HEK293T (cell line): ENCODE data around the gene NACC2.

ENCODE experiments used
- BHLHE40 ChIP-seq: fragments of 450-650 bp; IDR thresholded peaks from 2 replicates; pipeline ENCODE4 v1.6.1; 2016; ENCODE audit warnings: mild to moderate bottlenecking, moderate library complexity, borderline replicate concordance
- CTBP1 ChIP-seq: fragments of 450-650 bp; IDR thresholded peaks from 2 replicates; pipeline ENCODE4 v1.6.1; 2016; ENCODE audit warnings: borderline replicate concordance
- ELF4 ChIP-seq: fragments of 450-650 bp; IDR thresholded peaks from 2 replicates; pipeline ENCODE4 v1.6.1; 2017; ENCODE audit warnings: antibody characterized with exemption
- FOXA1 ChIP-seq: fragments of 450-650 bp; IDR thresholded peaks from 2 replicates; pipeline ENCODE4 v1.6.1; 2016; ENCODE audit warnings: mild to moderate bottlenecking
- FOXK2 ChIP-seq: fragments of 450-650 bp; IDR thresholded peaks from 2 replicates; pipeline ENCODE4 v1.6.1; 2016; ENCODE audit warnings: mild to moderate bottlenecking
- FOXM1 ChIP-seq: fragments of 450-650 bp; IDR thresholded peaks from 2 replicates; pipeline ENCODE4 v1.6.1; 2017; ENCODE audit warnings: mild to moderate bottlenecking, borderline replicate concordance
- HDGF ChIP-seq: fragments of 450-650 bp; IDR thresholded peaks from 2 replicates; pipeline ENCODE4 v1.6.1; 2017; ENCODE audit warnings: antibody characterized with exemption, borderline replicate concordance
- L3MBTL2 ChIP-seq: fragments of 450-650 bp; conservative IDR thresholded peaks from 2 replicates; pipeline ENCODE4 v1.6.1; 2016; ENCODE audit warnings: mild to moderate bottlenecking
- LEF1 ChIP-seq: fragments of 450-650 bp; IDR thresholded peaks from 2 replicates; pipeline ENCODE4 v1.6.1; 2017; ENCODE audit warnings: mild to moderate bottlenecking, borderline replicate concordance
- PKNOX1 ChIP-seq: fragments of 450-650 bp; IDR thresholded peaks from 2 replicates; pipeline ENCODE4 v1.6.1; 2016
- SP1 ChIP-seq: fragments of 450-650 bp; IDR thresholded peaks from 2 replicates; pipeline ENCODE4 v1.6.1; 2017
- SUZ12 ChIP-seq: fragments of 450-650 bp; IDR thresholded peaks from 2 replicates; pipeline ENCODE4 v1.6.1; 2016; ENCODE audit warnings: mild to moderate bottlenecking
- TARDBP ChIP-seq: fragments of 450-650 bp; IDR thresholded peaks from 2 replicates; pipeline ENCODE4 v1.6.1; 2016
- ZNF384 ChIP-seq: fragments of 450-650 bp; IDR thresholded peaks from 2 replicates; pipeline ENCODE4 v1.6.1; 2016

DNA sequence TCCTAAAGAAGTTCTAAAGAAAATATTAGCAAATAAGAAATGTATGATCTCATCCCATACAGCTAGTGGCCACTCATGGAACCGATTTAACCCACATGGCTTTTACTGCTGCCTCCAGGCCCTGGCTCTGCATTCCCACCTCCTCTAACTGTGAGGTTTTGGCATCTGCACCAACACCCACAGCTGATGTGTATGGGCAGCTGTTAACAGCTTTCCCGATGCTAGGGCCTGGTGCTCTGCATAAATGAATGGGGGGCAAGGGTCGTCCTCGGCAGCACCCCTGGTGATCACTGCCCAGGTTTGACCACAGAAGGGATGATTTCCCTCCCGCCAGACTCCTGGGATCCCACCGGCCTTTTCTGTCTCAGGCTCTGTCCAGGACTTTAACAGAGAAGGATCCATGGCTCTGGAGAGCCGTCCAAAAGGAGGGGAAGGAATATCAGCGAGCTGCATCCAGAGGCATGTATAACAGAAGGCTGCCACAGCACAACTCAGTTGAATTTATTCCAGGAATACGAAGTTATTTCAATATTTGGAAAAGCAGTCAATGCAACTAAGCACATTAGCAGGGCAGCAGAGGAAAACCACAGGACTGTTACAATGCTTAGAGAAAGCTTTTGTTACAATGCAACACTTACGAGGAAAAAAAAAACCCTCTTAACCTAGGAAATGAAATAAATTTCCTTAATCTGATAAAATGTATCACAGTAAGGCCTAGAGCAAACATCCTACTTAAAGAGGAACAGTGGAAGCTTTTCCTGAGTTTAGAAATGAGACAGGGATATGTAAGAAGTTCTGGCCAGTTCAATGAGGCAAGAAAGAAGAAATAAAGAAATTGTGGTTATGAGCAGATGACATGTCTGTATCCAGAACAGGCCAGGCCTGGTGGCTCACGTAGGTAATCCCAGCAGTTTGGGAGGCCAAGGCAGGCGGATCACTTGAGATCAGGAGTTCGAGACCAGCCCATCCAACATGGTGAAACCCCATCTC lies 63.1 kb downstream of the NACC2 start:
- TF ChIP-seq L3MBTL2 = no peak
- no peak for TF ChIP-seq ELF4
- TF ChIP-seq FOXM1 = no peak
- no peak for TF ChIP-seq FOXK2
- TF ChIP-seq SP1 = no peak
- TF ChIP-seq SUZ12 = no peak
- no peak for TF ChIP-seq ZNF384
- no peak for TF ChIP-seq PKNOX1
- no peak for TF ChIP-seq CTBP1
- no peak for TF ChIP-seq BHLHE40
- no peak for TF ChIP-seq LEF1
- TF ChIP-seq FOXA1 = no peak
- no peak for TF ChIP-seq TARDBP
- no peak for TF ChIP-seq HDGF
